Effector memory CD4-positive, alpha-beta T cell (primary cell): ENCODE data around the gene GRID1.
"Not testable (repeated sequence)": the region's sequence is repeated elsewhere in the genome, so short reads cannot be mapped to it uniquely, and the experiment has no call there.

ENCODE experiments used
- DNase-seq, 3 donors: peaks; one replicate each; pipeline ENCODE4 v3.0.0-alpha.2; 2020
- H3K27ac ChIP-seq: 2 replicates; pipeline ENCODE4 v1.7.0; 2013; ENCODE audit warnings: mild to moderate bottlenecking, low read length, moderate library complexity; ENCODE audit not compliant: insufficient read depth, poor library complexity, severe bottlenecking
- H3K27me3 ChIP-seq: replicated peaks from 2 replicates; pipeline ENCODE4 v1.7.0; 2013; ENCODE audit warnings: mild to moderate bottlenecking, low read length; ENCODE audit not compliant: insufficient read depth, control insufficient read depth, poor library complexity, severe bottlenecking
- H3K36me3 ChIP-seq: 2 replicates; pipeline ENCODE4 v1.7.0; 2013; ENCODE audit warnings: mild to moderate bottlenecking, low read length, moderate library complexity; ENCODE audit not compliant: control insufficient read depth, insufficient read depth
- H3K4me1 ChIP-seq: 2 replicates; pipeline ENCODE4 v1.7.0; 2013; ENCODE audit warnings: low read length, mild to moderate bottlenecking; ENCODE audit not compliant: control insufficient read depth, insufficient read depth, poor library complexity, severe bottlenecking
- H3K4me3 ChIP-seq: 2 replicates; pipeline ENCODE4 v1.7.0; 2013; ENCODE audit warnings: low read length, low read depth, mild to moderate bottlenecking; ENCODE audit not compliant: insufficient read depth, poor library complexity, severe bottlenecking
- H3K9me3 ChIP-seq: 2 replicates; pipeline ENCODE4 v1.7.0; 2013; ENCODE audit warnings: mild to moderate bottlenecking, low read length, moderate library complexity; ENCODE audit not compliant: control insufficient read depth

The GRID1 gene

DNA sequence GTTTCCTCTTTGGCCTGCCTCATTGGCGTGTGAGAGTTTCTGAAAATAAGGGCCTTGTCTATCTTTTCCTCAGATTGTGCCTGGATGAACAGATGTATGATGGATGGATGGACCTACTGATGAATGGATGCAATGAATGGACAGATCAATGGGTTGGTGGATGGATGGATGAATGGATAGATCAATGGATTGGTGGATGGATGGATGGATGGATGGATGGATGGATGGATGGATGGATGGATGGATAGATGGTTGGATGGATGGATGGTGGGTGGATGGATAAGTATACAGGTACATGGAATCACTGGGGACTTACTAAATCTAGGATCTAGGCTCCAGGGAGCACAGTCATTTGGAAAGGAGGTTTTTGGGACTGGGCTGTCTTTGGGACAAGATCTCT lies 331.9 kb downstream of the GRID1 start:
- Histone ChIP-seq H3K27ac (no peak overlapping the region), H3K36me3 (no peaks in the 10 kb centered on the region), H3K27me3 (no peaks in the 10 kb centered on the region), H3K4me3 (no peak overlapping the region), H3K9me3 (no peaks in the 10 kb centered on the region), H3K4me1 (no peaks in the 10 kb centered on the region)
- DNase-seq = no peak

DNA sequence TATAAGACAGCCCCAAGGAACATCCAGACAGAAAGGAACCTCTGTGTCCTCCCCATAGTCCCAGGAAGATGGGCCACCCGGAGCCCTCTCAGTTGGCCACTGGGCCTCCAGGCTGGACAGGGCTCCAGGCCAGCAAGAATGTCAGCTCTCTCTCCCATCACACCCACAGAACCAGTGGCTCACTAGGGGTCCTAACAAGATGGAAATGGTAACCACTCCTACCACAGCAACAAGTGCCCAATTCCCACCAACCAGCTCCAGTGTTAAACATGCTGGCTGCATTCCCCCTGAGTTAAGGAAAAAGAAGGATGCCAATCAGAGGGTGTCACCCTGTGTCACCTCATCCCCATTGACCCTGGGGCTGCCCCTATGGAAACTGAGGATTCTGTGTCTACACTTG lies 333.0 kb downstream of the GRID1 start:
- Histone ChIP-seq H3K4me3 (no peak overlapping the region), H3K36me3 (no peaks in the 10 kb centered on the region), H3K4me1 (no peaks in the 10 kb centered on the region), H3K27ac (no peak overlapping the region), H3K27me3 (no peaks in the 10 kb centered on the region), H3K9me3 (no peaks in the 10 kb centered on the region)
- no peak for DNase-seq

DNA sequence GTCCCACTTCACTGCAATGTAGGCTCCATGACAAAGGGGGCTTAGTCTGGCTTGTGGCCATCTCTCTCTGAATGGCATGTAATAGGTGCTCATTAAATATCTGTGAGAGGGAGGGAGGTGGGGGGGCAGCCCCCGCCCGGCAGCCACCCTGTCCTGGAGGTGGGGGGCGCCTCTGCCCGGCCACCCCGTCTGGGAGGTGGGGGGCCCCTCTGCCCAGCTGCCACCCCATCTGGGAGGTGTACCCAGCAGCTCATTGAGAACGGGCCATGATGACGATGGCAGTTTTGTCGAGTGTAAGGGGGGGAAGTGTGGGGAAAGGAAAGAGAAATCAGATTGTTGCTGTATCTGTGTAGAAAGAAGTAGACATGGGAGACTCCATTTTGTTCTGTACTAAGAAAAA lies 334.5 kb downstream of the GRID1 start:
- DNase-seq, H3K27ac ChIP-seq, H3K9me3 ChIP-seq, H3K4me1 ChIP-seq, H3K27me3 ChIP-seq, H3K4me3 ChIP-seq, H3K36me3 ChIP-seq: not testable (repeated sequence)

DNA sequence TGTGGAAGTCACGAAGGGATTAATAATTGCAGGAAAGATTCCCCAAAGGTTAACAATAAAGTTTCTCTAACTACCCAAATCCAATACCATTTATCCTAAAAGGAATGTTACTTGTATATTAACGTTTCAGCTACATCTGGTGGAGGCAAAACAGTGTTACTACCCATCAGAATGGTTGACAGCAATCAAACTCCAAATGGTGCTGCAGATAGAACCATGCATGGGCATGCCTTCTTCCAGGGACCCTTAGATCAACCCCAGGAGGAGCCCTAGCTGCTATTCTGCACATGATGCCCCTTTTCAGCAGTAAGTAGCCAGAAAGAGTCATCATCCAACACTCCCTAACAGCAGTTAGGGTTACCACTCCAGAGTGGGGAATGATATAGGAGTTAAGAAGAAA lies 336.3 kb downstream of the GRID1 start:
- DNase-seq = no peak
- Histone ChIP-seq H3K4me1 (no peaks in the 10 kb centered on the region), H3K27me3 (no peaks in the 10 kb centered on the region), H3K36me3 (no peaks in the 10 kb centered on the region), H3K27ac (no peak overlapping the region), H3K9me3 (no peaks in the 10 kb centered on the region), H3K4me3 (no peak overlapping the region)

DNA sequence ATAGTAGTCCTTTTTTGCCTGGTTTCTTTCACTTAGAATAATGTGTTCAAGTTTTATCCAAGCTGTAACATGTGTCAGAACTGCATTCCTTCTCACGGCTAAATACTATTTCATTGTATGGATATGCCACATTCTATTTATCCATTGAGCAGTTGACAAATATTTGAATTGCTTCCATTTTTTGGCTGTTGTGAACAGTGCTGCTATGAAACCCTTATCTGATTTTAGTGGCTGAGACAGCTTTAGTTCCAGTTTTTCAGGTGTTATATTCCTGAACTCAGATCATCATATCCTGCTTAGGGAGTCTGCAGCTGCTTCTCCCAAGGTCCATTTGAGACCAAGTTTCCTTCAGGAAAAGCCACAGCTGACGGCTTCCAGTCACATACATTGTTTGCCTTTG lies 339.2 kb downstream of the GRID1 start:
- Histone ChIP-seq H3K4me3 (no peak overlapping the region), H3K36me3 (no peaks in the 10 kb centered on the region), H3K4me1 (no peaks in the 10 kb centered on the region), H3K27ac (no peak overlapping the region), H3K27me3 (no peaks in the 10 kb centered on the region), H3K9me3 (no peaks in the 10 kb centered on the region)
- no peak for DNase-seq

DNA sequence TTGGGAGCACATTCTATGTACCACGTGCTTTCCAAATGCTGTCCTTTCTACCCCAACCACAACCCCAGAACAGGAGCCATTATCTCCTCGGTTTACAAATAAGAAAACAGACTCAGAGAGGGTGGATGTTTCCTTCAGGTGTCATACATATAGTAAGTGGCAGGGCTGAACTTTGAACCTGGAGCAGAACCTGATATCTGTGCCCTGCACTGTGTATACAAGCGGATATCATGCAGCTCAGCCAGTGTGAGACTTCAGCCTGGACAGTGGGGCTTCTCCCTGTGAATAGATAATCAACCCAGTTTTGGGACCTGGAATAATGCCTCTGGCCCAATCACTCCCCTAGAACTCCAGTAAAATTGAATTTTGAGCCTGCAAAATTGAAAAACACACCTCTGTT lies 341.1 kb downstream of the GRID1 start:
- Histone ChIP-seq H3K27me3 (no peaks in the 10 kb centered on the region), H3K4me3 (no peak overlapping the region), H3K4me1 (no peaks in the 10 kb centered on the region), H3K27ac (no peak overlapping the region), H3K36me3 (no peaks in the 10 kb centered on the region), H3K9me3 (no peaks in the 10 kb centered on the region)
- no peak for DNase-seq

DNA sequence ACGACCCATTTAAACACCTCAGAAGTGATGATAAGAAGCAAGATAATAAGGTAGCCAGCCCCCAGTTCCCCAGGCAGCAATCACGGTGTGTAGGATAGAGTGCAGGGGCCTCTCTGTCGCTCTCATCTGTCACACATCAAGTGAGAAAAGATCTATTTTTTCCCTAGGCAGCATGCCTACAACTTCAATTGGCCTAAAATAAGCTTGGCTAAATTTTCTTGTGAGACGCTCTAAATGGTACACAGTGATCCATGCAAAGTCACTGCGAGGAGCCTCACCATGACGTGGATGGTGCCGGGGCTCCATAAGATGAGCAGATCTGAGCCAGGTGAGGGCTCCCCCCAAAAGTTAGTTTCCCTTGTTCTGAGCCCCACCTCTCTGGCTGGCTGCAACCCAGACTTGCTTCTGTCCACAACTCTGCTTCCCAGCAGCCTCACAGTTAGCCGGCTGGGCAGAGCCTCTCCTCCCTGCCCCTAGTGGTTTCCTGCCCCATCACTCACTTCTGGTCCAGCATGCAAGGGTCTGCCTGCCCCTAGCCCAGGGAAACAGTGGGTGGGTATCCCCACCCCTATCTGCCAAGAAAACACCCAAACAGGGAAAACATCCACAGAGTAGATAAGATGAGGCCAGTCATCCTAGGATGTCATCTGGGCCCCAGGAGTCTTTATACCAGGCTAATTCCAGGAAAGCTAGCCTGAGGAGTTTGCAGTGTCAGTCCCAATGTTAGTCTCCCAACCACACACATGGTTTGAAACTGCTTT lies 342.1 kb downstream of the GRID1 start:
- Histone ChIP-seq H3K4me1 (no peaks in the 10 kb centered on the region), H3K27me3 (no peaks in the 10 kb centered on the region), H3K4me3 (no peak overlapping the region), H3K27ac (no peak overlapping the region), H3K36me3 (no peaks in the 10 kb centered on the region), H3K9me3 (no peaks in the 10 kb centered on the region)
- DNase-seq = no peak

DNA sequence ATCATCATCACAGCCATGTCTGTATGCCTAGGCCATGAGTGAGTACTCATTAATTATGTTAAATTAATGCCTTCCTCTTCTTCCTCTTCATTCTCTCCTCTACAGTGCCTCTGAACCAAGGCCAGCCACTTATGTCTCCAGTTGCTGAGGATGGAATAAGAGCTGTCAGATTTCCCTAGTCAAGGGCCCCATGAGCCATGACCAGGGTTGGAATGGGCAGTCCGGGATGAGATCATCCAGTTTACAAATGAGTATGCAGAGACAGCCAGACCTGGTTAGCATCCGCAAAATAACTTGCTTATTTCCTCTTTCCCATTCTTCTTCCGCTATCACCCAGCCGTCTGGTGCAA lies 342.7 kb downstream of the GRID1 start:
- Histone ChIP-seq H3K27me3 (no peaks in the 10 kb centered on the region), H3K27ac (no peak overlapping the region), H3K9me3 (no peaks in the 10 kb centered on the region), H3K36me3 (no peaks in the 10 kb centered on the region), H3K4me1 (no peaks in the 10 kb centered on the region), H3K4me3 (no peak overlapping the region)
- DNase-seq = no peak

DNA sequence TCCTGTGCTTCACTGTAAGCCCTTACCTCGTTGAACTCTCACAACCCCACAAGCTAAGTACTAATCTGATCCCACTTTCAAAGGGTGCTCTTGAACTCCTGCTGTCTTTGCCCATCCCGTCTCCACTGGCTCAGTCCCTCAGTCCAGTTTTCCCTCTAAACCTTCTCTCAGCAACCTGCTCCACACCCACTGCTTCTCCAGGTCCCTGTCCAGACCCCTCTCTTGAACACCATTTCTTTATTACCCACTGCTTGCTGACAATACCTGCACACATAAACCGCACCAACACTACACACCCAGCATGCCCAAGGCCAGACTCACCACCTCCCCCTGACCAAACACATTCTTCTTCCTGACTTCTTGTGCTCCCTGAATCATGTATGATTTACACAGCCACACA lies 343.3 kb downstream of the GRID1 start:
- no peaks in the 10 kb centered on the region for H3K27me3 ChIP-seq
- DNase-seq = no peak
- no peak overlapping the region for H3K27ac ChIP-seq
- H3K36me3 ChIP-seq = no peaks in the 10 kb centered on the region
- no peak overlapping the region for H3K4me3 ChIP-seq
- no peaks in the 10 kb centered on the region for H3K4me1 ChIP-seq
- H3K9me3 ChIP-seq = no peaks in the 10 kb centered on the region

DNA sequence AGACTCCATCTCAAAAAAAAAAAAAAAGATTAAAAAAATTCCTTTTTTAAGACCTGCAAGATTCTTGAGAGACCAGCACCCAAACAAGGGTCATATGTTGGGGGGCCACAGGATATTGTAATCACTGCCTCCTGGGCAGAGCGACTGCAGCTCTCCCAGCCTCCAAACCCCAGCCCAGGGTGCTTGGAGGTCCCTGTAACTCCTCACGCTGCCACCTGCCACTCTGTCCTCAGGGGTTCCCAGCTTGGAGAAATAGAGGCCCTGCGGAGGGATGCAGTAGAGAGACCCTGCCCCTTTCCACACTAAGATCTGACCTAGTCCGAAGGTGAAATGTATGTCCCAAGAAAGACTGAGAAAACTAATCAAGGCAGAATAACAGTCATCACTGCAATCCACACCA lies 343.7 kb downstream of the GRID1 start:
- no peaks in the 10 kb centered on the region for H3K4me1 ChIP-seq
- no peaks in the 10 kb centered on the region for H3K27me3 ChIP-seq
- H3K27ac ChIP-seq = no peak overlapping the region
- no peak overlapping the region for H3K4me3 ChIP-seq
- DNase-seq = no peak
- H3K9me3 ChIP-seq = no peaks in the 10 kb centered on the region
- no peaks in the 10 kb centered on the region for H3K36me3 ChIP-seq
